T-helper 1 cell treated with Interleukin-12 subunit alpha and Interleukin-12 subunit beta and Interleukin-4 antibody, amounts not matched to agents 30 μg/mL and 1 μg/mL, for 36 hours (primary cell): Measurements from ENCODE around the gene TDRD9.
"Not testable (repeated sequence)": the region's sequence is repeated elsewhere in the genome, so short reads cannot be mapped to it uniquely, and the experiment has no call there.

Experiments
- H3K27ac Mint-ChIP-seq: one replicate; pipeline ENCODE4 v1.8.0; 2021; ENCODE audit warnings: mild to moderate bottlenecking, mixed read lengths
- H3K27me3 Mint-ChIP-seq: one replicate; pipeline ENCODE4 v1.8.0; 2021; ENCODE audit warnings: low read depth, mixed read lengths
- H3K36me3 Mint-ChIP-seq: one replicate; pipeline ENCODE4 v1.8.0; 2021; ENCODE audit warnings: low read depth, mixed read lengths
- H3K4me1 Mint-ChIP-seq: one replicate; pipeline ENCODE4 v1.8.0; 2021; ENCODE audit warnings: low read depth, mixed read lengths
- H3K4me3 Mint-ChIP-seq: one replicate; pipeline ENCODE4 v1.8.0; 2021; ENCODE audit warnings: mild to moderate bottlenecking, moderate library complexity, mixed read lengths
- H3K9me3 Mint-ChIP-seq: one replicate; pipeline ENCODE4 v1.8.0; 2021; ENCODE audit warnings: mixed read lengths

The TDRD9 gene

DNA sequence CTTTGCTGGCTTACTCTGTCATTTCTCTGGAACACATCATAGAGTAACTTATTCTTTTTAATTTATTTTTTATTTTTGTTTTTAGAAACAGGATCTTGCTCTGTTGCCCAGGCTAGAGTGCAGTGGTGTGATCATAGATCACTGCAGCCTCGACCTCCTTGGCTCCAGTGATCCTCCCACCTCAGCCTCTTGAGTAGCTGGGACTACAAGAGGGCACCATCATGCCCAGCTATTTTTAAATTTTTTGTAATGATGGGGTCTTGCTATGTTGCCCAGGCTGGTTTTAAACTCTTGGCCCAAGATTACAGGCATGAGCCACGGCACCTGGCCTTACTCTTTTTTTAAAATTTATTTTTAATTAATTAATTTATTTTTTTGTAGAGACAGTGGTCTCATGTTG lies 46.3 kb downstream of the TDRD9 start:
- Mint-ChIP-seq H3K4me1 (no peaks in the 10 kb centered on the region), H3K9me3 (no peaks in the 10 kb centered on the region), H3K4me3 (no peak overlapping the region), H3K27ac (no peak overlapping the region), H3K27me3 (peaks cover 14% of the 10 kb centered on the region), H3K36me3 (no peaks in the 10 kb centered on the region)

DNA sequence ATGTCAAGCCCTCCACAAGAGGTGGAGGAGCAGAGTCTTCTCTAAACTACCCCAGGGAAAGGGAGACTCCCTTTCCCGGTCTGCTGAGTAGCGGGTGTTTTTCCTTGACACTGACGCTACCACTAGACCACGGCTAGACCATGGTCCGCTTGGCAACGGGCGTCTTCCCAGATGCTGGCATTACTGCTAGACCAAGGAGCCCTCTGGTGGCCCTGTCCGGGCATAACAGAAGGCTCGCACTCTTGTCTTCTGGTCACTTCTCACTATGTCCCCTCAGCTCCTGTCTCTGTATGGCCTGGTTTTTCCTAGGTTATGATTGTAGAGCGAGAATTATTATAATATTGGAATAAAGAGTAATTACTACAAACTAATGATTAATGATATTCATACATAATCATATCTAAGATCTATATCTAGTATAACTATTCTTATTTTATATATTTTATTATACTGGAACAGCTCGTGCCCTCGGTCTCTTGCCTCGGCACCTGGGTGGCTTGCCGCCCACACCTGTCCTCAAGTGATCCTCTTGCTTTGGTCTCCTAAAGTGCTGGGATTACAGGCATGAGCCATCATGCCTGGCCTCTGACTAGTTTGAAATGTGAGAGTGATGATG lies 52.5 kb downstream of the TDRD9 start:
- H3K9me3 Mint-ChIP-seq, H3K4me3 Mint-ChIP-seq, H3K4me1 Mint-ChIP-seq, H3K27ac Mint-ChIP-seq, H3K36me3 Mint-ChIP-seq: not testable (repeated sequence)
- H3K27me3 Mint-ChIP-seq = peaks cover 28% of the 10 kb centered on the region

DNA sequence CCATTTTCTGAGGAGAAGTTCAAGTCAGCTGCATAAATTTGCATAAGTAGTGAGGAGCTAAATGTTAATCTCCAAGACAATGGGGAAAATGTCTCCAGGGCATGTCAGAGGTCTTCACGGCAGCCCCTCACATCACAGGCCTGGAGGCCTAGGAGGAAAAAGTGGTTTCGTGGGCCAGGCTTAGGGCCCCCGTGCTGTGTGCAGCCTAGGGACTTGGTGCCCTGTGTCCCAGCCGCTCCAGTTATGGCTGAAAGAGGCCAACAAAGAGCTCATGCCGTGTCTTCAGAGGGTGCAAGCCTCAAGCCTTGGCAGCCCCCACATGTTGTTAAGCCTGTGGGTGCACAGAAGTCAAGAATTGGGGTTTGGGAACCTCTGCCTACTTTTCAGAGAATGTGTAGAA lies 55.9 kb downstream of the TDRD9 start:
- no peaks in the 10 kb centered on the region for H3K4me1 Mint-ChIP-seq
- no peak overlapping the region for H3K4me3 Mint-ChIP-seq
- H3K9me3 Mint-ChIP-seq = no peaks in the 10 kb centered on the region
- H3K27ac Mint-ChIP-seq = no peak overlapping the region
- peaks cover 21% of the 10 kb centered on the region for H3K27me3 Mint-ChIP-seq
- H3K36me3 Mint-ChIP-seq = no peaks in the 10 kb centered on the region

- Mint-ChIP-seq H3K4me3 (no peak overlapping the region), H3K27ac (no peak overlapping the region), H3K9me3 (no peaks in the 10 kb centered on the region), H3K27me3 (peaks cover 29% of the 10 kb centered on the region), H3K4me1 (no peaks in the 10 kb centered on the region), H3K36me3 (no peaks in the 10 kb centered on the region)
Measured at GRCh38 chr14:103989034-103989433, 60.8 kb downstream of the TDRD9 start.

DNA sequence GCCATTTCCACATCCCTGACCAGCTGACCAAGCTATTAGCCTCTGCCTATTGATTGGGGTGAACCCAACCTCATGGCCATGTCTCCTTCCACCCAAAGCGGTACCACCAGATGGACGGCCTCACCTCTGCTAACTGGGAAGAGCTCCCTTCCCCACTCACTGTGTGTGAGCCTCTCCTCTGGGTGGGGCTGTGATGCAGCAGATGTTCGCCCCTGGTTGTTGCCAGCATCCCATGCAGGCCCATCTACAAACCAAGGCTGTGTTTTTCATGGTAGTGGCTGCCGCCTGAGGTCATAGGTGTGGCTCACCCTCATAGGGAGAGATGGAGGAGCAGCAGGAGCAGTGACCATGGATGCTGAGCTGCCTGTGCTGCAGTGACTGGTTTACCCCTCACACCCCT lies 61.7 kb downstream of the TDRD9 start:
- Mint-ChIP-seq H3K4me1 (no peaks in the 10 kb centered on the region), H3K9me3 (no peaks in the 10 kb centered on the region), H3K27ac (no peak overlapping the region), H3K36me3 (no peaks in the 10 kb centered on the region), H3K4me3 (no peak overlapping the region), H3K27me3 (peaks cover 31% of the 10 kb centered on the region)

DNA sequence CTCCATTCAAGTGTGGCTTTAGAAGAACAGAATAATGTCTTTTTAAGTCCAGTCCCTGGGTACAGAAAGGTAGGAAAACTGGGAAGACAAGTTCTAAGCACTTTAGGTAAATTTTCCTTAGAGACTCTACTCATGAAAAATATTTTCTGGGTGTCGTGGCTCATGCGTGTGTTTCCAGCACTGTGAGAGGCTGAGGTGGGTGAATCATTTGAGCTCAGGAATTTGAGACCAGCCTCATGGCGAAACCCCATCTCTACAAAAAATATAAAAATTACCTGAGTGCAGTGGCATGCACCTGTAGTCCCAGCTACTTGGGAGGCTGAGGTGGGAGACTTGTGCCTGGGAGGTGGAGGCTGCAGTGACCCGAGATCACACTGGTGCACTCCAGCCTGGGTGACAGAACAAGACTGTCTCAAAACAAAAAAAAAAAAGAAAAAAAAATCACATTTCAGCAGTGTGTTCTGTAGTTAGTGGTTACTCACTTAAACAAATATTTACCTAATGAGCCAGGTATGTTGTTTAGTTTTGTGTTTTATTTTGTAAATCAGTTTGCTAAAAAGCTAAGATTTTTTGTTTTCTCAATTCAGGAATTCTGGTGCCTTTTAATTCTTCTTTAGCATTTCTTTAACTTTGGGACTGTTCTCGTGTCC lies 66.4 kb downstream of the TDRD9 start:
- Mint-ChIP-seq H3K4me3 (no peak overlapping the region), H3K4me1 (no peaks in the 10 kb centered on the region), H3K27ac (no peak overlapping the region), H3K9me3 (no peaks in the 10 kb centered on the region), H3K36me3 (no peaks in the 10 kb centered on the region), H3K27me3 (peaks cover 17% of the 10 kb centered on the region)

DNA sequence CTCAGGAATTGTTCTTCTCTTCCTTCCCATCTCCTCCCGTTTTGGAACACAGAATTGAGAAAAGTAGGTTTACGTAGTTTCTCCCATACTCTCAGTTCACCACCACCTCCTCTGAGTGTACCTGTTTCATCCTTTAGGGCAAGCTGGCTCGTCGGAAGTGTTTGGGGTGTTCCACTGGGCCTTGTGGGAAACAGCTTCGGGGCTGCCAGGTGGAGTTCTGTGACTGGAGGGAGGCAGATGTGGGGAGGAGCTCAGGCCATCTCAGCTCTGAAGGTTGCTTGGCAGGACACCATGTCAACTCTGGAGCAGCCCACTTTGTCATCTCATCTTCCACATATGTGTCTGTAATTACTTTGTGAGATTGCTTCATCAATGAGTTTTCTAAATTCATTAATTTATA lies 67.6 kb downstream of the TDRD9 start:
- Mint-ChIP-seq H3K27me3 (peaks cover 12% of the 10 kb centered on the region), H3K27ac (no peak overlapping the region), H3K9me3 (no peaks in the 10 kb centered on the region), H3K4me3 (no peak overlapping the region), H3K4me1 (no peaks in the 10 kb centered on the region), H3K36me3 (no peaks in the 10 kb centered on the region)

DNA sequence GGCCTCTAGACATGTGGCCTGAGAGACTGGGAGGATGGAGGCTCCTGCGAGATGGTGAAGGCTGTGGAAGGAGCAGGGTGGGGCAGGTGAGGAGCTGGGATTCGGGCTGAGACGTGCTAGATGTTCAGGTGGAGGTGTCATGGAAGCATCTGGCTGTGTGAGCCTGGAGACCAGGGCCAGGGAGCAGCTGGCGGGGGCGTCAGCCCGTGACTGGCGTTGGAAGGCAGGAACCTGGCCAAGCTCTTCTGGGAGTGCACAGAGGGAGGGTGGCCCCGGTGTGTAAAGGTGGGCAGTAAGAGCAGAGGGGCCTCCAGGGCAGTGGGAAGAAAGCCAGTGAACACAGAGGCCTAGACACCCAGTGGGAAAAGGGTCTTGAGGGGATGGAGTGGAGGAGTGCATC lies 69.1 kb downstream of the TDRD9 start:
- Mint-ChIP-seq H3K27ac (no peak overlapping the region), H3K9me3 (no peaks in the 10 kb centered on the region), H3K27me3 (peaks cover 12% of the 10 kb centered on the region), H3K4me3 (no peak overlapping the region), H3K4me1 (no peaks in the 10 kb centered on the region), H3K36me3 (no peaks in the 10 kb centered on the region)

GRCh38 chr14:103998027-103998426 lies 69.8 kb downstream of the TDRD9 start:
- no peaks in the 10 kb centered on the region for H3K9me3 Mint-ChIP-seq
- peaks cover 12% of the 10 kb centered on the region for H3K27me3 Mint-ChIP-seq
- no peaks in the 10 kb centered on the region for H3K4me1 Mint-ChIP-seq
- no peaks in the 10 kb centered on the region for H3K36me3 Mint-ChIP-seq
- H3K27ac Mint-ChIP-seq = no peak overlapping the region
- H3K4me3 Mint-ChIP-seq = no peak overlapping the region

- H3K9me3 Mint-ChIP-seq = no peaks in the 10 kb centered on the region
- H3K36me3 Mint-ChIP-seq = no peaks in the 10 kb centered on the region
- H3K27ac Mint-ChIP-seq = no peak overlapping the region
- H3K4me1 Mint-ChIP-seq = no peaks in the 10 kb centered on the region
- H3K27me3 Mint-ChIP-seq = peaks cover 6% of the 10 kb centered on the region
- H3K4me3 Mint-ChIP-seq = no peak overlapping the region
Measured at GRCh38 chr14:103999795-104000440, 71.7 kb downstream of the TDRD9 start.

DNA sequence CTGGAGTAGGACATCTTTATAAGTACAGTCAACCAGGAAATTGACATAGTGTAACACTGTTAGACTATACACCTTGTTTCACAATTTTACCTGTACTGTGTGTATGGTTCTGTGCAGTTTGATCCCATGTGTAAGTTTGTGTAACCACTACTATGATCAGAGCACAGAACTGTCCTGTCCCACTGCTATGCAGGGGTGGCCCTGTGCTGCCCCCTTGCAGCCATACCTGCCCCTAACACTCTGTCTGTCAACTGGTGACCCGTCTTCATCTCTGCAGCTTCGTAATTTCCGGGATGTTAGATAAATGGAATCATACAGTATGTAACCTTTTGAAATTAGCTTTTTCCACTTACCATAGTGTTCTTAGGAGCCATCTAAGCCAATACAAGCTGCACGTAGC lies 72.7 kb downstream of the TDRD9 start:
- no peaks in the 10 kb centered on the region for H3K9me3 Mint-ChIP-seq
- no peak overlapping the region for H3K4me3 Mint-ChIP-seq
- no peaks in the 10 kb centered on the region for H3K36me3 Mint-ChIP-seq
- H3K27me3 Mint-ChIP-seq = peaks cover 16% of the 10 kb centered on the region
- H3K4me1 Mint-ChIP-seq = no peaks in the 10 kb centered on the region
- H3K27ac Mint-ChIP-seq = no peak overlapping the region

- Mint-ChIP-seq H3K9me3 (no peaks in the 10 kb centered on the region), H3K27ac (no peak overlapping the region), H3K4me3 (no peak overlapping the region), H3K4me1 (no peaks in the 10 kb centered on the region), H3K27me3 (peaks cover 22% of the 10 kb centered on the region), H3K36me3 (no peaks in the 10 kb centered on the region)
Measured at GRCh38 chr14:104003616-104004015, 75.4 kb downstream of the TDRD9 start.

DNA sequence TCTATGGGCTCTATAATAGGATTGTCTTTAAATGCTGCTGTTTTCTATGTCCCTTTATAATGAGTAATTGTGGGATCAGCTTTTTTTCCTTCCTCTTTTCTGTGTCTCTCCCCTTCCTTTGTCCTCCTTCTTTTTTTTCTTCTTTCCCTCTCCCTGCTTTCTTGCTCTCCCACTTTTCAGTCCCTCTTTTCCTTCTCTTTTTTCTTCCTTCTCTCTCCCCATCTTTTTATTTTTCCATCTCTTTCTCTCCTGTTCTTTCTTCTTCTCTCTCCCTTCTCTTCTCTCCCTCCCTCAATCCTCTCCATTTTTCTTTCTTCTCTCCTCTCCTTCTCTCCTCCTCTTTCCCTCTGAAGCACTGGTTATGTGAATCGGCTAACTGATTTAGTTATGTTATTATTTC lies 76.6 kb downstream of the TDRD9 start:
- H3K27ac Mint-ChIP-seq = no peak overlapping the region
- H3K36me3 Mint-ChIP-seq = no peaks in the 10 kb centered on the region
- no peak overlapping the region for H3K4me3 Mint-ChIP-seq
- peaks cover 19% of the 10 kb centered on the region for H3K27me3 Mint-ChIP-seq
- H3K4me1 Mint-ChIP-seq = no peaks in the 10 kb centered on the region
- no peaks in the 10 kb centered on the region for H3K9me3 Mint-ChIP-seq

- Mint-ChIP-seq H3K4me1 (no peaks in the 10 kb centered on the region), H3K9me3 (no peaks in the 10 kb centered on the region), H3K4me3 (no peak overlapping the region), H3K27ac (no peak overlapping the region), H3K27me3 (peaks cover 19% of the 10 kb centered on the region), H3K36me3 (no peaks in the 10 kb centered on the region)
Measured at GRCh38 chr14:104005489-104005888, 77.2 kb downstream of the TDRD9 start.

- peaks cover 19% of the 10 kb centered on the region for H3K27me3 Mint-ChIP-seq
- H3K4me3 Mint-ChIP-seq = no peak overlapping the region
- H3K36me3 Mint-ChIP-seq = no peaks in the 10 kb centered on the region
- no peak overlapping the region for H3K27ac Mint-ChIP-seq
- no peaks in the 10 kb centered on the region for H3K9me3 Mint-ChIP-seq
- H3K4me1 Mint-ChIP-seq = no peaks in the 10 kb centered on the region
Measured at GRCh38 chr14:104007121-104007520, 78.9 kb downstream of the TDRD9 start.
